ENCODE measurements around the gene DYSF. TPM values are rescaled to one million over a fixed set of nuclear protein-coding genes. Genes with fewer than 3 reads are reported as not detected.

DYSF gene
- total RNA-seq, 1 experiment from 2014 or later, result 0.31 TPM

DNA sequence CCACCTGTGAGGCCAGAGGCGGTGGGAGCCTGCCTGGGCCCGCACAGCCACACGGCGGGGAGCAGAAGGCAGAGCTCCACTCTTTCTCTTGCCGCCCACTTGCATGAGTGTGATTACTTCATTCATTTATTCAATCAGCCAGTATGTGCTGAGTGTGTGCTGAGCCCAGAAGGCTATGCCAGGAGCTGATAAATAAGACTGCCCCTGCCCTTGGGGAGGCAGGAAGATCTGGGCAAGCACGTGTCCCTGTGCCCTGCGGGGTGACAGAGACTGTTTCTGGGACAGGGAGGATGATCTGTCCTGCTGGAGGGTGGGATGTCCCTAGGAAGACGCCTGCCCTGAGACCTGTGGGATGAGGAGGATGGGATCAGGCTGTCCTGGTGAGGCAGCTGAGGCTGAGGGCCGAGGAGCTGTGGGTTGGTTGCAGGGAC is 250.8 kb downstream of the DYSF start:
- in situ Hi-C loops (cut with HindIII; ENCODE audit: low pct_unique_long_range_greater_than_20kb, low sequenced_read_pairs), result no loop called here
- intact Hi-C loops (cut with micrococcal nuclease; ENCODE audit: unreplicated experiment), result no loop called here
- TF ChIP-seq, protein P1, sequence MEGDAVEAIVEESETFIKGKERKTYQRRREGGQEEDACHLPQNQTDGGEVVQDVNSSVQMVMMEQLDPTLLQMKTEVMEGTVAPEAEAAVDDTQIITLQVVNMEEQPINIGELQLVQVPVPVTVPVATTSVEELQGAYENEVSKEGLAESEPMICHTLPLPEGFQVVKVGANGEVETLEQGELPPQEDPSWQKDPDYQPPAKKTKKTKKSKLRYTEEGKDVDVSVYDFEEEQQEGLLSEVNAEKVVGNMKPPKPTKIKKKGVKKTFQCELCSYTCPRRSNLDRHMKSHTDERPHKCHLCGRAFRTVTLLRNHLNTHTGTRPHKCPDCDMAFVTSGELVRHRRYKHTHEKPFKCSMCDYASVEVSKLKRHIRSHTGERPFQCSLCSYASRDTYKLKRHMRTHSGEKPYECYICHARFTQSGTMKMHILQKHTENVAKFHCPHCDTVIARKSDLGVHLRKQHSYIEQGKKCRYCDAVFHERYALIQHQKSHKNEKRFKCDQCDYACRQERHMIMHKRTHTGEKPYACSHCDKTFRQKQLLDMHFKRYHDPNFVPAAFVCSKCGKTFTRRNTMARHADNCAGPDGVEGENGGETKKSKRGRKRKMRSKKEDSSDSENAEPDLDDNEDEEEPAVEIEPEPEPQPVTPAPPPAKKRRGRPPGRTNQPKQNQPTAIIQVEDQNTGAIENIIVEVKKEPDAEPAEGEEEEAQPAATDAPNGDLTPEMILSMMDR (IDR thresholded peaks at IDR 0.05), result no peak
- TF ChIP-seq, protein P2, sequence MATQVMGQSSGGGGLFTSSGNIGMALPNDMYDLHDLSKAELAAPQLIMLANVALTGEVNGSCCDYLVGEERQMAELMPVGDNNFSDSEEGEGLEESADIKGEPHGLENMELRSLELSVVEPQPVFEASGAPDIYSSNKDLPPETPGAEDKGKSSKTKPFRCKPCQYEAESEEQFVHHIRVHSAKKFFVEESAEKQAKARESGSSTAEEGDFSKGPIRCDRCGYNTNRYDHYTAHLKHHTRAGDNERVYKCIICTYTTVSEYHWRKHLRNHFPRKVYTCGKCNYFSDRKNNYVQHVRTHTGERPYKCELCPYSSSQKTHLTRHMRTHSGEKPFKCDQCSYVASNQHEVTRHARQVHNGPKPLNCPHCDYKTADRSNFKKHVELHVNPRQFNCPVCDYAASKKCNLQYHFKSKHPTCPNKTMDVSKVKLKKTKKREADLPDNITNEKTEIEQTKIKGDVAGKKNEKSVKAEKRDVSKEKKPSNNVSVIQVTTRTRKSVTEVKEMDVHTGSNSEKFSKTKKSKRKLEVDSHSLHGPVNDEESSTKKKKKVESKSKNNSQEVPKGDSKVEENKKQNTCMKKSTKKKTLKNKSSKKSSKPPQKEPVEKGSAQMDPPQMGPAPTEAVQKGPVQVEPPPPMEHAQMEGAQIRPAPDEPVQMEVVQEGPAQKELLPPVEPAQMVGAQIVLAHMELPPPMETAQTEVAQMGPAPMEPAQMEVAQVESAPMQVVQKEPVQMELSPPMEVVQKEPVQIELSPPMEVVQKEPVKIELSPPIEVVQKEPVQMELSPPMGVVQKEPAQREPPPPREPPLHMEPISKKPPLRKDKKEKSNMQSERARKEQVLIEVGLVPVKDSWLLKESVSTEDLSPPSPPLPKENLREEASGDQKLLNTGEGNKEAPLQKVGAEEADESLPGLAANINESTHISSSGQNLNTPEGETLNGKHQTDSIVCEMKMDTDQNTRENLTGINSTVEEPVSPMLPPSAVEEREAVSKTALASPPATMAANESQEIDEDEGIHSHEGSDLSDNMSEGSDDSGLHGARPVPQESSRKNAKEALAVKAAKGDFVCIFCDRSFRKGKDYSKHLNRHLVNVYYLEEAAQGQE (IDR thresholded peaks at IDR 0.05; ENCODE audit: insufficient read depth in 1 of 2, low read depth in 2 of 2, low read length in 1 of 2), result no peak
- no peak overlapping the region for H3K4me3 ChIP-seq (ENCODE audit: low read depth in 2 of 2, low read length in 2 of 2)
- H3K36me3 ChIP-seq (ENCODE audit: control insufficient read depth, insufficient read depth, low read length), result no peaks in the 10 kb centered on the region
- no peaks in the 10 kb centered on the region for H3K27me3 ChIP-seq (ENCODE audit: control insufficient read depth, insufficient read depth, low read length)
- ChIA-PET POLR2A (no interaction called here), CTCF (interaction anchor here (0.6 kb wide), 1 partner anchor 436 kb away, joined by 3 read pairs; no protein-coding TSS in a partner anchor)
- no peak for ATAC-seq
- BruUV-seq (replicated peaks), result no TSS peak
- no peak for DNase-seq (ENCODE audit: low read depth, low spot score)
- H3K9me3 ChIP-seq (ENCODE audit: control insufficient read depth, insufficient read depth, low read depth, low read length), result no peaks in the 10 kb centered on the region
- H3K27ac ChIP-seq (ENCODE audit: low read length), result no peak overlapping the region
- no peaks in the 10 kb centered on the region for H3K4me1 ChIP-seq (ENCODE audit: control insufficient read depth, insufficient read depth, low read length)

DNA sequence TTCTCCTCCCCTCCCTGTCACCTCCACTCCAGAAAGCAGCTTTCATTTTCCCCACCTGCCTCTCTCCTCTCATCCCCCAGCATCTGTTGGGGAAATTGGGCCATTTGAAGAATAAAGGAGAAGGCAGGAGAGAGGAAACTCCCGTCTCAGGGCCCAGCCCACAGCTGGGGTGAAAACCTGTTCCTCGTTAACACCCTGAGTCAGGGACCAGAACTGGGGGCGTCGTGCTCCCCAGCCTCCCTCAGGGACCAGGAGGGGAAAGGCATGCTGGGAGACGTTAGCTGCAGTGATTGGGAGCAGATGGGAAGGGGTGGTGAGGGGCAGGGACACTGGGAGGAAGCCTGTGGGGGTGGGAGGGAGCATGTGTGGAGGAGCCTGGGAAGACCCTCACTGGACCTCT is 251.3 kb downstream of the DYSF start:
- ATAC-seq (no peak), DNase-seq (ENCODE audit: low read depth, low spot score) (no peak)
- Histone ChIP-seq H3K27me3 (ENCODE audit: control insufficient read depth, insufficient read depth, low read length) (no peaks in the 10 kb centered on the region), H3K36me3 (ENCODE audit: control insufficient read depth, insufficient read depth, low read length) (no peaks in the 10 kb centered on the region), H3K4me1 (ENCODE audit: control insufficient read depth, insufficient read depth, low read length) (no peaks in the 10 kb centered on the region), H3K4me3 (ENCODE audit: low read depth in 2 of 2, low read length in 2 of 2) (no peak overlapping the region), H3K27ac (ENCODE audit: low read length) (no peak overlapping the region), H3K9me3 (ENCODE audit: control insufficient read depth, insufficient read depth, low read depth, low read length) (no peaks in the 10 kb centered on the region)
- CTCF ChIA-PET, result no interaction called here
- in situ Hi-C loops (cut with HindIII; ENCODE audit: low pct_unique_long_range_greater_than_20kb, low sequenced_read_pairs), result no loop called here
- POLR2A ChIA-PET, result no interaction called here
- BruUV-seq (replicated peaks), result no TSS peak
- TF ChIP-seq TCF7L2 (IDR thresholded peaks at IDR 0.05; ENCODE audit: low read depth, low read length) (no peak), POLR2AphosphoS5 (IDR thresholded peaks at IDR 0.05; ENCODE audit: low read depth, low read length) (no peak), SIN3A (IDR thresholded peaks at IDR 0.05; ENCODE audit: borderline replicate concordance, insufficient read depth, low read depth, low read length) (no peak)
- TF ChIP-seq, protein P2 (IDR thresholded peaks at IDR 0.05; ENCODE audit: insufficient read depth in 1 of 2, low read depth in 2 of 2, low read length in 1 of 2), result no peak
- TF ChIP-seq, protein P1 (IDR thresholded peaks at IDR 0.05), result no peak
- intact Hi-C loops (cut with micrococcal nuclease; ENCODE audit: unreplicated experiment), result no loop called here
